HCEC 1CT (cell line): ENCODE data around the gene PJA2.
"Not testable (repeated sequence)": the region's sequence is repeated elsewhere in the genome, so short reads cannot be mapped to it uniquely, and the experiment has no call there.

Experiments used
- DNase-seq: peaks from one replicate; pipeline ENCODE4 v3.0.0-alpha.2; 2017

The PJA2 gene

GRCh38 chr5:109409844-109410388 lies at the start of gene PJA2:
Gene PJA2 (minus strand): TSS chr5:109409974. CDS start chr5:109383433, 26,541 bp downstream.
- DNase-seq: peak; percentile 100

- DNase-seq: peak; percentile 99
These were observed 45.9 kb upstream of the PJA2 start for GRCh38 chr5:109455598-109456096.

- peak; percentile 72 for DNase-seq
These were observed 45.1 kb upstream of the PJA2 start for GRCh38 chr5:109454731-109455505.

GRCh38 chr5:109453251-109453650 lies 43.5 kb upstream of the PJA2 start:
- DNase-seq: no peak

GRCh38 chr5:109452661-109453060 lies 42.9 kb upstream of the PJA2 start:
- DNase-seq: no peak

GRCh38 chr5:109451146-109451545 lies 41.4 kb upstream of the PJA2 start:
- DNase-seq: no peak

- no peak for DNase-seq
These were observed 40.5 kb upstream of the PJA2 start for GRCh38 chr5:109450129-109450877.

- no peak for DNase-seq
These were observed 39.1 kb upstream of the PJA2 start for GRCh38 chr5:109448838-109449237.

GRCh38 chr5:109439590-109439989 lies 29.8 kb upstream of the PJA2 start:
- no peak for DNase-seq

GRCh38 chr5:109426075-109426474 lies 16.3 kb upstream of the PJA2 start:
- no peak for DNase-seq

- DNase-seq: not testable (repeated sequence)
These were observed 15.7 kb upstream of the PJA2 start for GRCh38 chr5:109425521-109425920.

- no peak for DNase-seq
These were observed 12.2 kb upstream of the PJA2 start for GRCh38 chr5:109421956-109422355.

- DNase-seq: no peak
These were observed 9.1 kb upstream of the PJA2 start for GRCh38 chr5:109418712-109419352.

GRCh38 chr5:109416882-109417281 lies 7.1 kb upstream of the PJA2 start:
- DNase-seq: no peak

- not testable (repeated sequence) for DNase-seq
These were observed 4.2 kb upstream of the PJA2 start for GRCh38 chr5:109413921-109414461.

- DNase-seq: peak; percentile 29
These were observed 3.7 kb upstream of the PJA2 start for GRCh38 chr5:109413458-109413857.

- no peak for DNase-seq
These were observed 3.2 kb upstream of the PJA2 start for GRCh38 chr5:109412981-109413402.

GRCh38 chr5:109411627-109412026 lies 1.9 kb upstream of the PJA2 start:
- peak; percentile 95 for DNase-seq

GRCh38 chr5:109411149-109411514 lies 1.4 kb upstream of the PJA2 start:
- DNase-seq: no peak

- DNase-seq: peak; percentile 87
These were observed 795 bp upstream of the PJA2 start for GRCh38 chr5:109410389-109411148.

GRCh38 chr5:109408991-109409843 lies 557 bp downstream of the PJA2 start:
- peak; percentile 80 for DNase-seq
